ENCODE results near the gene VSTM5.
"Not testable (repeated sequence)": the region's sequence is repeated elsewhere in the genome, so short reads cannot be mapped to it uniquely, and the experiment has no call there.

The VSTM5 gene

DNA sequence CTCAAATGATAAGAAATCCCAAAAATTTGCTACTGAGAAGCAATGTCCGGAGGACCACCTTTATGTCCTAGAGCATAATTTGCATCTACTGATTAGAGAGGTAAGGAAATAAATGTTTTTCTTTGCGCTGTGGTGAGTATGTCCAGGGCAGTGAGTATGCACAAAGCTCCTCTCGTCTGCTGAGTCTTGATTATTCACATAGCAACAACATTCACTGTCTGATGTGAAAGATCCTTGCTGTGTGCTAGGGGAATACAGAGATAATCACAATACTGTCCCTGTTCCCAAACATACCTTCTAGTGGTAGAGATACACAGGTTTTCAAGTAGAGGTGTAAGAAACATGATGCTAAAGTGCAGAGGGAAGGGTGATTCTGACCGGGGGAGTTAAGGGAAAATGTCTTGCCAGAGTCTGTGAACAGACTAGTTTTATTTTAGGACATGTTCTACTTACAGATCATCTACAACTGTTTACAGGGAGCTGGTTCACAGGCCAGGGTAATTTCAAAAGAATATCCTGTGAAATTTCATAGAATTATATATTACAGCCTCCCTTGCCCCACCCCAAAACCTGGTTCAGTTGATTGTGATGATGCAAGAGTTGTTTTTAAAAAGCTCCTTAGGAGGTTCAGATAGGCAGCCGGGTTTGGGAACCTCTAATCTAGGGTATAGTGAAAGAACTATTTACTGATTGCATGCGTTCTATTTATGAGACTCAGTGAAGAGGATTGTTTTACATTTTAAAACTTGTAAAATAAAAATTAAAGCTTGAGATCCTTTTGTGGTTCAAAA lies 53.8 kb downstream of the VSTM5 start:
- TF ChIP-seq ZFX (IDR thresholded peaks at IDR 0.05), result no peak
- TF ChIP-seq, protein P1, sequence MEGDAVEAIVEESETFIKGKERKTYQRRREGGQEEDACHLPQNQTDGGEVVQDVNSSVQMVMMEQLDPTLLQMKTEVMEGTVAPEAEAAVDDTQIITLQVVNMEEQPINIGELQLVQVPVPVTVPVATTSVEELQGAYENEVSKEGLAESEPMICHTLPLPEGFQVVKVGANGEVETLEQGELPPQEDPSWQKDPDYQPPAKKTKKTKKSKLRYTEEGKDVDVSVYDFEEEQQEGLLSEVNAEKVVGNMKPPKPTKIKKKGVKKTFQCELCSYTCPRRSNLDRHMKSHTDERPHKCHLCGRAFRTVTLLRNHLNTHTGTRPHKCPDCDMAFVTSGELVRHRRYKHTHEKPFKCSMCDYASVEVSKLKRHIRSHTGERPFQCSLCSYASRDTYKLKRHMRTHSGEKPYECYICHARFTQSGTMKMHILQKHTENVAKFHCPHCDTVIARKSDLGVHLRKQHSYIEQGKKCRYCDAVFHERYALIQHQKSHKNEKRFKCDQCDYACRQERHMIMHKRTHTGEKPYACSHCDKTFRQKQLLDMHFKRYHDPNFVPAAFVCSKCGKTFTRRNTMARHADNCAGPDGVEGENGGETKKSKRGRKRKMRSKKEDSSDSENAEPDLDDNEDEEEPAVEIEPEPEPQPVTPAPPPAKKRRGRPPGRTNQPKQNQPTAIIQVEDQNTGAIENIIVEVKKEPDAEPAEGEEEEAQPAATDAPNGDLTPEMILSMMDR (conservative IDR thresholded peaks at IDR 0.05), result no peak
- no peak overlapping the region for H3K27ac ChIP-seq

DNA sequence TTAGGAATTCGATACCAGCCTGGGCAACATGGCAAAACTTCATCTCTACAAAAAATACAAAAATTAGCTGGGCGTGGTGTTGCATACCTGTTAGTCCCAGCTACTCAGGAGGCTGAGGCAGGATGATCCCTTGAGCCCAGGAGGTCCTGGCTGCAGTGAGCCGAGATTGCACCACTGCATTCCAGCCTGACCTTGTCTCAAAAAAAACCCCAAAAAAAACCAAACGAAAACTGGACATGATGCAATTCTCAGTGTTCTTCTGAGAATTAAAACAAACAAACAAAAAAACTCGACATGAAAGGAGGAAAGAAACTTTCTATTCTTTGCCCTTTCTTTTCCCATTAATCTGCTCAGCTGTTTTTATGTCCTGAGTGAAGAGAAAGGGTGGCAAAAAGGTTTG lies 58.9 kb downstream of the VSTM5 start:
- TF ChIP-seq ZFX (IDR thresholded peaks at IDR 0.05), result no peak
- TF ChIP-seq, protein P1 (conservative IDR thresholded peaks at IDR 0.05), result no peak

DNA sequence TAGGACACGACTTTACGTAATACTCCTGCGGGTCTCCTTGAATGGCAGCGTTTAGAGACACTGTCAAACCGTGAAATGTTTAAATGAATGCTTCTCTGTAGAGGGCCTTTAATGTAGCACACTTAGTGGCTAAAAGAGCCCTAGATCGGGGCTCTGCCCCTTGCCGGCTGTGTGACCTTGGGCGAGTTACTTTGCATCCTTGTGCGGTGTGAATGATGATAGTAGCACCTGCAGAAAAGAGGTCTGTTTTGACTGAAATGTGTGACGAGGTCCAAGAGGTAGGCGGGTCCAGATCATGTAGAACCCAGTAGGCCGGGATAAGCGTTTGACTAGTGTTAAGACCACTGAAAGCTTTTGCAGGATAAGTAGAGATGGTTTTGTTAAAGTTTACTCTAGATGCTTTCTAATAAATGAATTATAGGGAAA lies 65.5 kb downstream of the VSTM5 start:
- peak overlapping the region; percentile 98 for H3K27ac ChIP-seq
- TF ChIP-seq ZFX (IDR thresholded peaks at IDR 0.05), result no peak
- TF ChIP-seq, protein P1 (conservative IDR thresholded peaks at IDR 0.05), result peak; percentile 21

More for the DNA sequence above, 58.9 kb downstream of the VSTM5 start:
- no peak overlapping the region for H3K27ac ChIP-seq

DNA sequence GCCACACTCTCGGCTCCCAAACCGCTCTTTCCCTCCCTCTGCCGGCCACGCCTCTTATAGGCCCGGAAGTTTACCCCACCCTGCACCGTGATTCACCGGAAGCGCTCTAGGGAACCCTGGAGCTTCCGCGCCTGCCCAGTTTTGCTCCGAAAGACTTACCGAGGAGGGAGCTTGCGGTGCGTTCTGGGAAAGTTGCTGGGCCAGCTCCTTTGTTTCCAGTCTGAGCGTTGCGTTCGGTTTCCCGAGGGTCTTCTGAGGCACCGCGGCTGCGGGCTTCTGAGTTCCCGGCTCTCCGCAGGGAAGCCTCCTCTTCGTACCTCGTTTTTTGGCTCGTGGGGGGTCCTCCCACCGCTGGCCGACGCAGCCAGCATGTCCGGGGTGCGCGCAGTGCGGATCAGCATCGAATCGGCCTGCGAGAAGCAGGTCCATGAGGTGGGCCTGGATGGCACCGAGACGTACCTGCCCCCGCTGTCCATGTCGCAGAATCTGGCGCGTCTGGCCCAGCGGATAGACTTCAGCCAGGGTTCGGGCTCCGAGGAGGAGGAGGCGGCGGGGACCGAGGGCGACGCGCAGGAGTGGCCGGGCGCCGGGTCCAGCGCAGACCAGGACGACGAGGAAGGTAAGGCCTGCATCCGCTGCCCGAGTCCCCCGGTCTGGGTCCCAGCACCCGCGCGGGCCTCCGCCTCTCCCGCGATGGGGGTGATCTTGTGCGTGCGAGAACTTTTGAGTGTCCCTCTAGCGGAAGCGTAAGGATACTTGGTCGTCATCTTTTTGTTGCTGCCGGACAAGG lies 66.1 kb downstream of the VSTM5 start, which contains the start of gene MED17:
Gene MED17 (plus strand): TSS at position 138 of the 790 bp plus-strand sequence. CDS start 232 bp downstream, at position 370.
- TF ChIP-seq, protein P1 (conservative IDR thresholded peaks at IDR 0.05), result peak; percentile 51
- TF ChIP-seq ZFX (IDR thresholded peaks at IDR 0.05), result peak; percentile 93
- H3K27ac ChIP-seq, result peak within 1 kb of the TSS; percentile 98

DNA sequence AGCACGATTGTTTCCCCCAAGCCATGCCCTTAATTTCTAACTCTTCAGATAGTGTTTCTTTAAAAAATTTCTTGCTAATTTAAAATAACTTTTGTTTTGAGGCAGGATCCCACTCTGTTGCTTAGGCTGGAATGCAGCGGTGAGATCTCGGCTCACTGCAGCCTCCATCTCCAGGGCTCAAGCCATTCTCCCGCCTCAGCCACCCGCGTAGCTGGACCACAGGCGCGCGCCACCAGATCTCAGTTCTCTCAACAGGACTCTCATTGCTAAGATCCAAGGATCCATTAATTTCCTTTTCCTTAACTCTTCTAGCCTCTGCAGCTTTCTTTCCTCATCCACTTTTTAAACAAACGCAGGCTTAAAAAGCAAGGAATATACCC lies 66.7 kb downstream of the VSTM5 start:
- peak overlapping the region; percentile 98 for H3K27ac ChIP-seq
- TF ChIP-seq ZFX (IDR thresholded peaks at IDR 0.05), result no peak
- TF ChIP-seq, protein P1 (conservative IDR thresholded peaks at IDR 0.05), result no peak

DNA sequence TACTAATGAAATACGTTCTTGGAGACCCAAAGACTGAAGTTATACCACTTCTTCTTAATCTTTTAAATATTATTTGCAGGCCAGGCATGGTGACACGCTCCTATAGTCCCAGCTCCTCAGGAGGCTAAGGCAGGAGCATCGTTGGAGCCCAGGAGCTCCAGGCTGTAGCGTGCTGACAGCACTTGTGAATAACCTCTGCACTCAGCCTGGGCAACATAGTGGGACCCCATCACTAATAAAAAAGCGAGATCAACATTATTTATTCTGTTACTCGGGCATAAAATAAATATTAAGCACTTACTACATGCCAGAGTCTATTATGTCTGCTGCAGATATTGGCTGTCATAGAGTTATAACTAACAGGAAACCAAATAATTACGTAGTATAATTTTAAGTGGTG lies 67.1 kb downstream of the VSTM5 start:
- peak overlapping the region; percentile 98 for H3K27ac ChIP-seq
- TF ChIP-seq, protein P1 (conservative IDR thresholded peaks at IDR 0.05), result no peak
- no peak for TF ChIP-seq ZFX (IDR thresholded peaks at IDR 0.05)

DNA sequence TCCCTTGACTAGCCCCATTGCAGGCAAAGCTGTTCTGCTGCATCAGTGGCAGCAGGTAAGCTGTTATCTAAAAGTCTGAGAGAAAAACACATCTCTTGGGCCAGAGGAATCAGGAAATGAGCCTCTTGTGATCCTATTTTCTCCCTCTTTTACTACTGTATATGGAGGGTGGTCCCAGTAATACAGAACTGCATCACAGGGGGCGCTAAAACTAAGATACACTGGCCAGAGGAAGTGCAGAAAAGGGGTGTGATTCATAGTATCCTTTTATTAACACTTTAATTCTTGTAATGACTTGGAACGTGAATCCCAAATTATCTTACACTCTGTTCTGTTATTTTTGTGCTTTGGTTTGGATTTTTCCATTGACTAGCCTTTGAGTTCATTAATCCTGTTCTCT lies 75.1 kb downstream of the VSTM5 start:
- no peak for TF ChIP-seq ZFX (IDR thresholded peaks at IDR 0.05)
- no peak overlapping the region for H3K27ac ChIP-seq

DNA sequence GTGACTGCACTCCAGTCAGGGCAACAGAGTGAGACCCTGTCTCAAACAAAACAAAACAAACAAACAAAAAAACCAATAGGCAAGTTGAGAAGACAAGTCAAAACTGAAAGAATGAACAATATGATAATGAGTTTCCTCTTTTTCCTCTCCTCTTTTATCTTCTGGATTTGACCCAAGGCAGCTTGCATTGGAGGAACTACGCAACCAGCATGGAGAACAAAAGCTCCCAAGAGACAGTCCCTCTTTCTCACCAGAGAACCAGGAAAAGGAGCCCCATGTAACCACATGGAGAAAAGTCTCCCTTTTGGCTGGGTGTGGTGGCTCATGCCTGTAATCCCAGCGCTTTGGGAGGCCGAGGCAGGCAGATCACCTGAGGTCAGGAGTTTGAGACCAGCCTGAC lies 75.9 kb downstream of the VSTM5 start:
- not testable (repeated sequence) for H3K27ac ChIP-seq
